Keratinocyte (primary cell): Measurements from ENCODE around the gene GPX2. TPM values are rescaled to one million over a fixed set of nuclear protein-coding genes. Genes with fewer than 3 reads are reported as not detected.

ENCODE experiments used
- DNase-seq: peaks from one replicate; pipeline ENCODE4 v3.0.0-alpha.2; 2011; ENCODE audit warnings: low read depth, missing footprints, low spot score
- FAIRE-seq: peaks from 2 replicates; lab custom pipeline; 2011; peaks lifted over from hg19 to GRCh38; lab: Jason Lieb, UNC
- H2AFZ ChIP-seq: 2 replicates; pipeline ENCODE4 v1.6.0; 2012; ENCODE audit warnings: low read length, control low read depth, inconsistent platforms; ENCODE audit not compliant: control insufficient read depth
- H3K27ac ChIP-seq: 2 replicates; pipeline ENCODE4 v1.5.1; 2011; ENCODE audit warnings: low read length; ENCODE audit not compliant: control insufficient read depth, insufficient read depth
- H3K27me3 ChIP-seq: 3 replicates; pipeline ENCODE4 v1.6.0; 2011; ENCODE audit warnings: low read length; ENCODE audit not compliant: control insufficient read depth, insufficient read depth; ENCODE audit errors: extremely low read depth
- H3K36me3 ChIP-seq, 2 experiments: 2 replicates in 1 of 2; 3 replicates in 1 of 2; pipeline ENCODE4 v1.5.1; 2011; ENCODE audit warnings: low read length in 2 of 2, mild to moderate bottlenecking in 1 of 2; ENCODE audit not compliant: control insufficient read depth in 2 of 2, insufficient read depth in 2 of 2; ENCODE audit errors: extremely low read depth in 1 of 2
- H3K4me1 ChIP-seq: 3 replicates; pipeline ENCODE4 v1.5.1; 2011; ENCODE audit warnings: low read length; ENCODE audit not compliant: control insufficient read depth, insufficient read depth; ENCODE audit errors: extremely low read depth
- H3K4me2 ChIP-seq: 3 replicates; pipeline ENCODE4 v1.6.0; 2011; ENCODE audit warnings: low read depth, low read length; ENCODE audit not compliant: control insufficient read depth, insufficient read depth; ENCODE audit errors: extremely low read depth
- H3K4me3 ChIP-seq, 3 experiments: fragments of 200-600 bp in 1 of 3; sonication (generic) in 1 of 3; 2 replicates in 2 of 3; 3 replicates in 1 of 3; pipeline ENCODE4 v1.5.1; 2011 to 2016; ENCODE audit warnings: low read length in 3 of 3, mild to moderate bottlenecking in 3 of 3, control low read depth in 2 of 3, inconsistent platforms in 1 of 3, low read depth in 1 of 3, mixed read lengths in 1 of 3, mixed run types in 1 of 3, moderate library complexity in 1 of 3; ENCODE audit not compliant: control insufficient read depth in 2 of 3, insufficient read depth in 2 of 3; ENCODE audit errors: extremely low read depth in 1 of 3
- H3K79me2 ChIP-seq: 2 replicates; pipeline ENCODE4 v1.6.0; 2012; ENCODE audit warnings: low read length; ENCODE audit not compliant: control insufficient read depth, insufficient read depth
- H3K9ac ChIP-seq: 3 replicates; pipeline ENCODE4 v1.6.0; 2011; ENCODE audit warnings: low read length; ENCODE audit not compliant: control insufficient read depth, insufficient read depth; ENCODE audit errors: extremely low read depth
- H3K9me1 ChIP-seq: 3 replicates; pipeline ENCODE4 v1.6.0; 2011; ENCODE audit warnings: low read length; ENCODE audit not compliant: control insufficient read depth, insufficient read depth; ENCODE audit errors: extremely low read depth
- H3K9me3 ChIP-seq: 2 replicates; pipeline ENCODE4 v1.5.1; 2012; ENCODE audit warnings: low read depth, low read length; ENCODE audit not compliant: control insufficient read depth
- H4K20me1 ChIP-seq: 3 replicates; pipeline ENCODE4 v1.6.0; 2011; ENCODE audit warnings: low read length; ENCODE audit not compliant: control insufficient read depth, insufficient read depth; ENCODE audit errors: extremely low read depth
- CTCF ChIP-seq, 3 experiments: IDR thresholded peaks in 1 of 3; conservative IDR thresholded peaks in 1 of 3; optimal IDR thresholded peaks in 1 of 3; 2 replicates in 2 of 3; 3 replicates in 1 of 3; pipeline versions ENCODE3 to v1.5.1; 2011; ENCODE audit warnings: low read length in 3 of 3, mild to moderate bottlenecking in 3 of 3, moderate library complexity in 2 of 3, control low read depth in 1 of 3, inconsistent platforms in 1 of 3; ENCODE audit not compliant: insufficient read depth in 2 of 3; ENCODE audit errors: extremely low read depth in 1 of 3
- EZH2 ChIP-seq: IDR thresholded peaks from one replicate; pipeline ENCODE4 v1.6.1; 2012; ENCODE audit warnings: inconsistent platforms, mild to moderate bottlenecking, low read length, moderate library complexity
- dilution Hi-C: fragments of 300-500 bp; cut with MboI; formaldehyde crosslinking; loops from one replicate; pipeline ENCODE4 v1.7.0; 2020; ENCODE audit warnings: low sequenced_read_pairs; ENCODE audit not compliant: extremely low pct_ligation_motif_present
- polyA plus RNA-seq, 5 experiments: library from polyadenylated mRNA; depleted of rRNA in 3 of 5; stranded (reverse) in 3 of 5; stranded (forward) in 1 of 5; unstranded in 1 of 5; fragments of >200 nt; gene quantifications; 1 replicate in 1 of 5; 2 replicates in 3 of 5; 3 replicates in 1 of 5; pipeline versions ENCODE4 v1.2.1 to v1.2.3, GENCODE V29; 2011 to 2012; ENCODE audit warnings: missing spikeins in 2 of 5, low read depth in 1 of 5, low replicate concordance in 1 of 5
- small RNA-seq, 3 experiments: library from RNA; depleted of rRNA; stranded (forward); fragments of <200 nt; gene quantifications; one replicate each; pipeline ENCODE3, GENCODE V24; 2012; ENCODE audit warnings: low read depth in 3 of 3, low replicate concordance in 1 of 3; ENCODE audit not compliant: insufficient read length in 3 of 3

GPX2 gene
- polyA plus RNA-seq, 1 donor (not counting 4 experiments of a cell fraction or from before 2014, with no cell fraction given), result 47.0 TPM

DNA sequence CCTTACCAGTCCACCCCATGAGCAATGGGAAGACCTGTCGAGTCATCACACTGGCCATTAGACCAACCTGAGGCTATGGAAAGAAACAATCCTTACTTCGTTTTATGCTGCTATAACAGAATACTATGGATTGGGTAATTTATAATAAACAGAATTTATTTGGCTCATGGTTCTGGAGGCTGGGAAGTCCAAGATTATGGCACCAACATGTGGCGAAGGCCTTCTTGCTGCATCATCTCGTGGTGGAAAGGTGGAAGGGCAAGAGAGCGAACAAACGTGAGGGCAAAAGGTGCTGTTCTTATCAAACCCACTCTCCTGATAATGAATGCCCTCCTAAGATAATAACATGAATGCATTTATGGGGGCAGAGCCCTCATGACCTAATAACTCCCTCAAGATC is 53.2 kb downstream of the GPX2 start:
- no peak overlapping the region for H3K4me3 ChIP-seq
- H3K9me3 ChIP-seq, result no peaks in the 10 kb centered on the region
- no peak overlapping the region for H3K4me2 ChIP-seq
- FAIRE-seq (no peak), DNase-seq (no peak)
- no peaks in the 10 kb centered on the region for H3K79me2 ChIP-seq
- no peak overlapping the region for H3K9ac ChIP-seq
- no peaks in the 10 kb centered on the region for H3K9me1 ChIP-seq
- H2AFZ ChIP-seq, result no peak overlapping the region
- dilution Hi-C loops, result no loop called here
- no peaks in the 10 kb centered on the region for H3K4me1 ChIP-seq
- TF ChIP-seq EZH2, result no peak
- TF ChIP-seq CTCF (optimal IDR thresholded peaks at IDR 0.05 in 1 of 3, IDR thresholded peaks at IDR 0.05 in 1 of 3, conservative IDR thresholded peaks at IDR 0.05 in 1 of 3; ENCODE audit: extremely low read depth in 1 of 3, insufficient read depth in 2 of 3, low read length in 3 of 3), result no peak
- no peak overlapping the region for H3K27ac ChIP-seq
- no peaks in the 10 kb centered on the region for H4K20me1 ChIP-seq
- peaks cover 7% of the 10 kb centered on the region for H3K27me3 ChIP-seq
- no peaks in the 10 kb centered on the region for H3K36me3 ChIP-seq

Small RNA genes lying within 50 kb of the gene (small RNA-seq; reads per million reads assigned to genes)
- gene RPPH1-2P, result 0 reads per million in 3 experiments

Other genes starting within 250 kb of the GPX2 start
- gene PLEKHG3, start 238.3 kb downstream of the GPX2 start, polyA plus RNA-seq, result 71.0 to 89.1 TPM (median 73.2 TPM) in 3 replicates
- gene SPTB, start 62.8 kb downstream of the GPX2 start, polyA plus RNA-seq, result 0.02 to 0.09 TPM in 2 of 3 replicates, not detected in the other
- 65.4 to 126 TPM (median 74.8 TPM) in 3 replicates for gene CHURC1, start 28.3 kb downstream of the GPX2 start, polyA plus RNA-seq
- gene RAB15, start 29.6 kb upstream of the GPX2 start, polyA plus RNA-seq, result 2.1 to 3.3 TPM (median 3.1 TPM) in 3 replicates
- 10.1 to 16.3 TPM (median 13.7 TPM) in 3 replicates for gene FNTB, start 44.1 kb upstream of the GPX2 start, polyA plus RNA-seq
- 51.8 to 81.6 TPM (median 65.2 TPM) in 3 replicates for gene MAX, start 159.8 kb upstream of the GPX2 start, polyA plus RNA-seq